CD8-positive, alpha-beta memory T cell (primary cell): Measurements from ENCODE around the gene NDUFA5. TPM values are rescaled to one million over a fixed set of nuclear protein-coding genes. Genes with fewer than 3 reads are reported as not detected.
"Not testable (repeated sequence)": the region's sequence is repeated elsewhere in the genome, so short reads cannot be mapped to it uniquely, and the experiment has no call there.

Source experiments
- CTCF ChIA-PET: fragments of 350-600 bp; sonication (Branson Sonifier 250); formaldehyde crosslinking; loops from one replicate; lab custom pipeline; 2021; ENCODE audit warnings: antibody characterized with exemption; lab: Charles Lee
- POLR2A ChIA-PET: fragments of 350-600 bp; sonication (Branson Sonifier 250); formaldehyde crosslinking; loops from one replicate; lab custom pipeline; 2021; ENCODE audit warnings: antibody characterized with exemption; lab: Charles Lee
- DNase-seq, 5 donors: peaks; one replicate each; pipeline versions ENCODE4 v3.0.0 to v3.0.0-alpha.2; 2020 to 2022; ENCODE audit warnings: mixed read lengths in 1 of 5
- H3K27ac ChIP-seq: one replicate; pipeline ENCODE4 v1.7.0; 2013; ENCODE audit warnings: low read depth, mild to moderate bottlenecking, low read length, moderate library complexity
- H3K27me3 ChIP-seq: 2 replicates; pipeline ENCODE4 v1.7.0; 2013; ENCODE audit warnings: low read length, mild to moderate bottlenecking; ENCODE audit not compliant: insufficient read depth, poor library complexity, severe bottlenecking
- H3K36me3 ChIP-seq: 2 replicates; pipeline ENCODE4 v1.7.0; 2013; ENCODE audit warnings: mild to moderate bottlenecking, low read length, moderate library complexity; ENCODE audit not compliant: insufficient read depth
- H3K4me1 ChIP-seq: 2 replicates; pipeline ENCODE4 v1.7.0; 2013; ENCODE audit warnings: mild to moderate bottlenecking, low read length, moderate library complexity; ENCODE audit not compliant: insufficient read depth
- H3K4me3 ChIP-seq: 2 replicates; pipeline ENCODE4 v1.7.0; 2013; ENCODE audit warnings: mild to moderate bottlenecking, low read length
- H3K9me3 ChIP-seq: 2 replicates; pipeline ENCODE4 v1.7.0; 2013; ENCODE audit warnings: mild to moderate bottlenecking, low read length
- H3K27ac Mint-ChIP-seq, 8 donors: one replicate each; pipeline ENCODE4 v1.8.0; 2020 to 2021; ENCODE audit warnings: mixed read lengths in 8 of 8, mild to moderate bottlenecking in 6 of 8, inconsistent platforms in 3 of 8, moderate library complexity in 3 of 8
- H3K27me3 Mint-ChIP-seq, 2 donors: one replicate each; pipeline ENCODE4 v1.8.0; 2020 to 2021; ENCODE audit warnings: mixed read lengths in 2 of 2, mild to moderate bottlenecking in 1 of 2, moderate library complexity in 1 of 2
- H3K36me3 Mint-ChIP-seq, 3 donors: one replicate each; pipeline ENCODE4 v1.8.0; 2020 to 2021; ENCODE audit warnings: mixed read lengths in 3 of 3, inconsistent platforms in 1 of 3, mild to moderate bottlenecking in 1 of 3
- H3K4me1 Mint-ChIP-seq, 3 donors: one replicate each; pipeline ENCODE4 v1.8.0; 2020 to 2021; ENCODE audit warnings: mixed read lengths in 3 of 3, inconsistent platforms in 1 of 3, mild to moderate bottlenecking in 1 of 3
- H3K4me3 Mint-ChIP-seq, 7 donors: one replicate each; pipeline ENCODE4 v1.8.0; 2020 to 2021; ENCODE audit warnings: mixed read lengths in 7 of 7, mild to moderate bottlenecking in 6 of 7, moderate library complexity in 4 of 7, inconsistent platforms in 2 of 7
- H3K9me3 Mint-ChIP-seq, 5 donors: one replicate each; pipeline ENCODE4 v1.8.0; 2020 to 2022; ENCODE audit warnings: mixed read lengths in 5 of 5, mild to moderate bottlenecking in 3 of 5, moderate library complexity in 2 of 5, inconsistent platforms in 1 of 5
- polyA plus RNA-seq: library from polyadenylated mRNA; unstranded; fragments of 300-500 nt; fragmentation: Illumina TruSeq; gene quantifications from one replicate; pipeline ENCODE4 v1.2.3, GENCODE V29; 2021
- total RNA-seq, 2 experiments: library from RNA; stranded (reverse); gene quantifications; one replicate each; pipeline ENCODE4 v1.2.3, GENCODE V29; 2021

The NDUFA5 gene
- total and polyA plus RNA-seq, 3 experiments from 2014 or later = 61.3 to 80.2 (median 66.3) TPM

DNA sequence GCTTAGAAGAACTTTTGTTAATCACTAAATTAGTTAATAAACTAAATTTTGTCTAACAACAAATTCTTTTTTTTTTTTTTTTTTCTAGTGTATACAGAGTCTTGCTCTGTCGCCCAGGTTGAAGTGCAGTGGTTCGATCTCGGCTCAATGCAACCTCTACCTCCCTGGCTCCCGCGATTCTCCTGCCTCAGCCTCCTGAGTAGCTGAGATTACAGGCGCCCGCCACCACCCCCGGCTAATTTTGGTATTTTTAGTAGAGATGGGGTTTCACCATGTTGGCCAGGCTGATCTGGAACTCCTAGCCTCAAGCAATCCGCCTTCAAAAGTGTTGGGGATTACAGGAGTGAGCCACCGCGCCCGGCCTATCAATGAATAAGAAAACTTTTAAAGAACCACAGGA, 22.1 kb downstream of the NDUFA5 start:
- CTCF ChIA-PET = interaction anchor here (0.6 to 2.0 kb wide), 4 partner anchors 38 to 236 kb away, joined by 3 to 14 read pairs (median 6); no protein-coding TSS in a partner anchor
- peaks cover 11 to 18% of the 10 kb centered on the region in 2 donors for H3K27me3 Mint-ChIP-seq
- peaks cover 0 to 7% (median 0%) of the 10 kb centered on the region in 3 donors for H3K36me3 Mint-ChIP-seq
- H3K27ac Mint-ChIP-seq = peak overlapping the region in 2 of 8 donors; percentile 37 to 89
- peaks cover 20 to 38% (median 33%) of the 10 kb centered on the region in 3 donors for H3K4me1 Mint-ChIP-seq
- POLR2A ChIA-PET = interaction anchor here (1.7 to 2.4 kb wide), 2 partner anchors 22 to 213 kb away, joined by 9 to 15 read pairs; partner anchors contain the start of genes NDUFA5 and WASL
- Histone ChIP-seq H3K27ac (peak overlapping the region; percentile 67), H3K4me3 (peak overlapping the region; percentile 55), H3K27me3 (no peaks in the 10 kb centered on the region), H3K9me3 (no peaks in the 10 kb centered on the region), H3K36me3 (no peaks in the 10 kb centered on the region), H3K4me1 (peaks cover 15% of the 10 kb centered on the region)
- DNase-seq = no peak
- H3K4me3 Mint-ChIP-seq = peak overlapping the region in 6 of 7 donors; percentile 29 to 94 (median 86)
- no peaks in the 10 kb centered on the region for H3K9me3 Mint-ChIP-seq

- Histone ChIP-seq H3K4me3 (peak within 1 kb of the TSS; percentile 55), H3K27ac (peak within 1 kb of the TSS; percentile 67), H3K27me3 (no peaks in the 10 kb centered on the region), H3K9me3 (no peaks in the 10 kb centered on the region), H3K36me3 (no peaks in the 10 kb centered on the region), H3K4me1 (peaks cover 15% of the 10 kb centered on the region)
- CTCF ChIA-PET = interaction anchor here (0.6 to 2.0 kb wide), 4 partner anchors 37 to 237 kb away, joined by 3 to 14 read pairs (median 6); no protein-coding TSS in a partner anchor
- H3K9me3 Mint-ChIP-seq = no peaks in the 10 kb centered on the region
- peaks cover 20 to 38% (median 33%) of the 10 kb centered on the region in 3 donors for H3K4me1 Mint-ChIP-seq
- H3K4me3 Mint-ChIP-seq = peak within 1 kb of the TSS; percentile 90 to 97 (median 93)
- DNase-seq = peak; percentile 86 to 96 (median 93)
- peak within 1 kb of the TSS; percentile 71 to 94 (median 90) for H3K27ac Mint-ChIP-seq
- H3K27me3 Mint-ChIP-seq = peaks cover 15 to 18% of the 10 kb centered on the region in 2 donors
- peaks cover 0 to 6% (median 0%) of the 10 kb centered on the region in 3 donors for H3K36me3 Mint-ChIP-seq
- POLR2A ChIA-PET = interaction anchor here (1.7 to 2.4 kb wide), 2 partner anchors 23 to 214 kb away, joined by 9 to 15 read pairs; partner anchors contain the start of genes NDUFA5 and WASL
Measured at GRCh38 chr7:123534383-123535260, 23.0 kb downstream of the NDUFA5 start, which contains the start of gene IQUB. TSS of gene IQUB (minus strand) at chr7:123534595. CDS start at chr7:123512340, 22,255 bp downstream.

- H3K9me3 ChIP-seq = no peaks in the 10 kb centered on the region
- peak in 1 of 5 donors; percentile 56 for DNase-seq
- H3K27me3 ChIP-seq = no peaks in the 10 kb centered on the region
- Mint-ChIP-seq H3K4me3 (peak overlapping the region; percentile 90 to 97 (median 93)), H3K27me3 (peaks cover 15 to 21% of the 10 kb centered on the region in 2 donors), H3K27ac (peak overlapping the region; percentile 0 to 94 (median 84)), H3K9me3 (no peaks in the 10 kb centered on the region), H3K4me1 (peaks cover 20 to 38% (median 33%) of the 10 kb centered on the region in 3 donors), H3K36me3 (peaks cover 0 to 3% (median 0%) of the 10 kb centered on the region in 3 donors)
- peak overlapping the region; percentile 55 for H3K4me3 ChIP-seq
- H3K36me3 ChIP-seq = no peaks in the 10 kb centered on the region
- POLR2A ChIA-PET = interaction anchor here (2.4 kb wide), 1 partner anchor 215 kb away, joined by 9 read pairs; the partner anchor contains the start of gene WASL
- peaks cover 15% of the 10 kb centered on the region for H3K4me1 ChIP-seq
- peak overlapping the region; percentile 32 for H3K27ac ChIP-seq
- CTCF ChIA-PET = interaction anchor here (0.9 kb wide), 1 partner anchor 40 kb away, joined by 4 read pairs; no protein-coding TSS in a partner anchor
Measured at GRCh38 chr7:123533929-123534382, 23.7 kb downstream of the NDUFA5 start.

DNA sequence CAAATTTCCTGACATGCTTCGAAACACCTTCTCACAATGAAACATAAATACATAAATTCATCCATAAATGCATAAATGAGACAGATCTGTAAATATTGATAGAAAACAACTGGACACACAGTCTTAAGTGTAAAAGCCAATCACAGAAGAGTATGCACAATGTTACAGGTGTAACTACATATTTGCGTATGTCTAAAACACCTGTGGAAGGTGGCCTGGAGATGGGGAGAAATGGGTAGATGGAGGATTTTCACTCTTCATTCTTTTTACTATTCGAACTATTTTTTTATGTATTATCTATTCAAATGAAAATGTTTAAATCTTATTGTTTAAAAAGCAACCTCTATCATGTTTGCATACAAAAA, 24.1 kb downstream of the NDUFA5 start:
- H3K4me3 ChIP-seq = no peak overlapping the region
- ChIA-PET CTCF (interaction anchor here (0.9 kb wide), 1 partner anchor 39 kb away, joined by 4 read pairs; no protein-coding TSS in a partner anchor), POLR2A (interaction anchor here (2.4 kb wide), 1 partner anchor 215 kb away, joined by 9 read pairs; the partner anchor contains the start of gene WASL)
- Mint-ChIP-seq H3K36me3 (peaks cover 0 to 3% (median 0%) of the 10 kb centered on the region in 3 donors), H3K27me3 (peaks cover 15 to 25% of the 10 kb centered on the region in 2 donors), H3K27ac (peak overlapping the region in 4 of 8 donors; percentile 56 to 94 (median 85)), H3K9me3 (no peaks in the 10 kb centered on the region), H3K4me1 (peaks cover 20 to 38% (median 33%) of the 10 kb centered on the region in 3 donors), H3K4me3 (peak overlapping the region; percentile 90 to 97 (median 93))
- no peak for DNase-seq
- no peaks in the 10 kb centered on the region for H3K9me3 ChIP-seq
- no peaks in the 10 kb centered on the region for H3K27me3 ChIP-seq
- peaks cover 15% of the 10 kb centered on the region for H3K4me1 ChIP-seq
- no peaks in the 10 kb centered on the region for H3K36me3 ChIP-seq
- no peak overlapping the region for H3K27ac ChIP-seq

DNA sequence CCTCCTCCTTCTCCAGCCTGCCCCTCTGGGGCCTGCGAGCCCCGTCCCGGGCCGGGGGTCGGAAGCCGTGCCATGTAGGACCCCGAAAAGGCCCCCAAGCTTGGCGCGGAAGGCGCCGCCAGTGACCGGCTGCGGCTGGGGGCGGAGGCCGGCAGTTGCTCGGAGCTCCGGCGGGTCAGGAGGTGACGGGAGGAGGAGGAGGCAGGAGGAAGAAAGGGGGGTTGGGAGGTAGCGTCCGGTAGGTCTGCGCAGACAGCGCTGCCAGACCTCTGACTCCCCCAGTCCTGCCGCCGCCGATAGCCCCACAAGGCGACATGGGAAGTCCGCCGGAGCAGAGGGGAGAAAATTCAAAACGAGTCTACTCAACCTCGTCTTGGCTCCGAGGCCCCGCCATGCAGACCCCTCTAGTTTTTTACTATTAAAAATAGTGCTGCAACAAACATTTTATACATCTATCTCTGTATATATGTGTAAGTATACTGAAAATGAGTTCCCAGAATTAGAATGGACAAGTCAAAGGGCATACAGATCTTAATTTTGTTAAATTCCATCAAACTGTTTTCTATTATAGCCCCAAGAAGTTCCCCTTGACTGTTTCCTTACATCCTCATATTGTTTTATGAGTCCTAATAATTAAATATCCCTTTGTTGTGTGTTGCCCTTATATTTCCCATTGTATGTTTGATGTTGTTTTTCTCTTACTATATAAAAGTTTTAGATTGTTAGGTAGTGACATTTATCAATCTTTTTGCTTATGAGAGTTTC, 24.6 kb downstream of the NDUFA5 start:
- Mint-ChIP-seq H3K27me3 (peaks cover 15 to 30% of the 10 kb centered on the region in 2 donors), H3K4me3 (peak overlapping the region; percentile 1 to 97 (median 55)), H3K27ac (peak overlapping the region in 5 of 8 donors; percentile 4 to 80 (median 8)), H3K4me1 (peaks cover 20 to 38% (median 33%) of the 10 kb centered on the region in 3 donors)
- CTCF ChIA-PET = interaction anchor here (0.9 kb wide), 1 partner anchor 39 kb away, joined by 4 read pairs; no protein-coding TSS in a partner anchor
- POLR2A ChIA-PET = interaction anchor here (2.4 kb wide), 1 partner anchor 216 kb away, joined by 9 read pairs; the partner anchor contains the start of gene WASL
- H3K9me3 Mint-ChIP-seq, H3K4me3 ChIP-seq, H3K36me3 ChIP-seq, H3K9me3 ChIP-seq, H3K36me3 Mint-ChIP-seq, H3K27me3 ChIP-seq, H3K27ac ChIP-seq: not testable (repeated sequence)
- DNase-seq = peak; percentile 3 to 61 (median 50)
- peaks cover 15% of the 10 kb centered on the region for H3K4me1 ChIP-seq

GRCh38 chr7:123532343-123532742, 25.3 kb downstream of the NDUFA5 start:
- H3K27ac ChIP-seq, H3K36me3 Mint-ChIP-seq, H3K27me3 ChIP-seq, POLR2A ChIA-PET, H3K9me3 ChIP-seq, H3K9me3 Mint-ChIP-seq, CTCF ChIA-PET, H3K36me3 ChIP-seq, H3K4me3 ChIP-seq, DNase-seq: not testable (repeated sequence)
- peaks cover 20 to 38% (median 33%) of the 10 kb centered on the region in 3 donors for H3K4me1 Mint-ChIP-seq
- peak overlapping the region in 1 of 8 donors; percentile 36 for H3K27ac Mint-ChIP-seq
- H3K4me1 ChIP-seq = peaks cover 15% of the 10 kb centered on the region
- peaks cover 15 to 30% of the 10 kb centered on the region in 2 donors for H3K27me3 Mint-ChIP-seq
- peak overlapping the region in 6 of 7 donors; percentile 44 to 69 (median 67) for H3K4me3 Mint-ChIP-seq

GRCh38 chr7:123530035-123530591, 27.5 kb downstream of the NDUFA5 start:
- POLR2A ChIA-PET, DNase-seq, H3K36me3 Mint-ChIP-seq, H3K4me3 ChIP-seq, H3K36me3 ChIP-seq, H3K9me3 ChIP-seq, H3K9me3 Mint-ChIP-seq, H3K27ac ChIP-seq, H3K4me1 ChIP-seq, H3K27ac Mint-ChIP-seq, H3K4me3 Mint-ChIP-seq, H3K27me3 ChIP-seq, CTCF ChIA-PET: not testable (repeated sequence)
- H3K27me3 Mint-ChIP-seq = peaks cover 15 to 34% of the 10 kb centered on the region in 2 donors
- H3K4me1 Mint-ChIP-seq = peaks cover 15 to 32% (median 25%) of the 10 kb centered on the region in 3 donors
